A375 (cell line): Measurements from ENCODE around the gene PVALB. TPM values are rescaled to one million over a fixed set of nuclear protein-coding genes. Genes with fewer than 3 reads are reported as not detected.

Experiments
- total RNA-seq: library from RNA; depleted of rRNA; stranded (reverse); fragments of >200 nt; shearing (Covaris generic); gene quantifications from 2 replicates; pipeline ENCODE4 v1.2.3, GENCODE V29; 2014; rRNA removed

PVALB gene
- total RNA-seq = not detected in 2 replicates

GRCh38 chr22:36816636-36817524, at the start of gene PVALB:
TSS of gene PVALB (minus strand) at chr22:36817035. CDS start at chr22:36817005, 30 bp downstream.

GRCh38 chr22:36860821-36861659, 44.2 kb upstream of the PVALB start, which contains the start of gene NCF4:
TSS of gene NCF4 (plus strand) at chr22:36861006. CDS start at chr22:36861172, 166 bp downstream.

GRCh38 chr22:36775964-36776669, 40.7 kb downstream of the PVALB start, which contains the start of gene IFT27:
TSS of gene IFT27 (minus strand) at chr22:36776119. CDS start at chr22:36775707, 412 bp downstream.

Other genes starting within 250 kb of the PVALB start
- not detected in 2 replicates for gene CACNG2, start 113.3 kb downstream of the PVALB start, total RNA-seq
- gene IFT27, start 40.9 kb downstream of the PVALB start, total RNA-seq = 4.8 and 6.3 TPM in 2 replicates
- 0.24 TPM in 1 of 2 replicates, not detected in the other for gene NCF4, start 44.0 kb upstream of the PVALB start, total RNA-seq
- gene CSF2RB, start 96.6 kb upstream of the PVALB start, total RNA-seq = not detected in 2 replicates
- 26.6 and 28.0 TPM in 2 replicates for gene TST, start 202.4 kb upstream of the PVALB start, total RNA-seq
- 61.4 and 63.6 TPM in 2 replicates for gene MPST, start 202.7 kb upstream of the PVALB start, total RNA-seq
- gene KCTD17, start 234.7 kb upstream of the PVALB start, total RNA-seq = 19.1 and 23.7 TPM in 2 replicates